ENCODE results near the gene CADPS2. TPM values are rescaled to one million over a fixed set of nuclear protein-coding genes. Genes with fewer than 3 reads are reported as not detected.

The CADPS2 gene
- total and polyA plus RNA-seq, 10 of the 15 experiments (the other 5 are each of a cell fraction or from before 2014, with no cell fraction given), result 0.05 to 7.5 (median 0.25) TPM

GRCh38 chr7:122442929-122443328 lies 443.3 kb downstream of the CADPS2 start:
- H3K4me1 ChIP-seq (ENCODE audit: control insufficient read depth, insufficient read depth, low read length), result no peaks in the 10 kb centered on the region
- CTCF ChIA-PET, result interaction anchor here (1.2 kb wide), 1 partner anchor 41 kb away, joined by 3 read pairs; no protein-coding TSS in a partner anchor
- DNase-seq (ENCODE audit: low read depth, low spot score) (no peak), ATAC-seq (no peak), FAIRE-seq (no peak)
- BruUV-seq (replicated peaks), result no TSS peak
- H3K27me3 ChIP-seq (replicated peaks in 1 of 2; ENCODE audit: control insufficient read depth in 2 of 2, insufficient read depth in 2 of 2, low read length in 1 of 2), result no peaks in the 10 kb centered on the region
- POLR2A ChIA-PET, result interaction anchor here (0.7 kb wide), 1 partner anchor 10 kb away, joined by 3 read pairs; no protein-coding TSS in a partner anchor
- TF ChIP-seq HDGF (IDR thresholded peaks at IDR 0.05) (no peak), IKZF2 (IDR thresholded peaks at IDR 0.05) (no peak), NR2C2 (IDR thresholded peaks at IDR 0.05; ENCODE audit: borderline replicate concordance, control insufficient read depth, insufficient read length, low read depth) (no peak), CREB1 (IDR thresholded peaks at IDR 0.05; ENCODE audit: low read depth) (no peak), SREBF2 (IDR thresholded peaks at IDR 0.05; ENCODE audit: low read length) (no peak)
- SMC1A ChIA-PET (ENCODE audit: uncharacterized antibody, unreplicated experiment), result no interaction called here
- intact Hi-C loops (cut with micrococcal nuclease; ENCODE audit: unreplicated experiment) (no loop called here), in situ Hi-C loops (cut with MboI) (no loop called here)
- H3K36me3 ChIP-seq (ENCODE audit: control insufficient read depth in 2 of 2, insufficient read depth in 2 of 2, low read length in 1 of 2), result no peaks in the 10 kb centered on the region
- RAD21 ChIA-PET (ENCODE audit: unreplicated experiment), result no interaction called here
- no peaks in the 10 kb centered on the region for H3K9me3 ChIP-seq (replicated peaks; ENCODE audit: control insufficient read depth, insufficient read depth, low read length)
- H3K27ac ChIP-seq (ENCODE audit: control insufficient read depth, insufficient read depth), result no peak overlapping the region
- no peak overlapping the region for H3K9ac ChIP-seq (ENCODE audit: control insufficient read depth, insufficient read depth, low read length)
- no peak overlapping the region for H3K4me2 ChIP-seq (ENCODE audit: control insufficient read depth, insufficient read depth)
- no peaks in the 10 kb centered on the region for H3K79me2 ChIP-seq (ENCODE audit: control insufficient read depth, insufficient read depth, low read length)
- H4K20me1 ChIP-seq (ENCODE audit: control insufficient read depth, insufficient read depth), result no peaks in the 10 kb centered on the region
- H2AFZ ChIP-seq (ENCODE audit: control insufficient read depth, low read depth, low read length), result no peak overlapping the region
- H3K4me3 ChIP-seq, result no peak overlapping the region
- WGBS (ENCODE audit: insufficient coverage, insufficient replicate concordance, low lambda C conversion rate, missing lambda C conversion rate), result 26% methylated on average over 2 of the region's 2 CpGs

GRCh38 chr7:122438492-122438891 lies 447.8 kb downstream of the CADPS2 start:
- Histone ChIP-seq H3K27me3 (replicated peaks in 1 of 2; ENCODE audit: control insufficient read depth in 2 of 2, insufficient read depth in 2 of 2, low read length in 1 of 2) (no peaks in the 10 kb centered on the region), H4K20me1 (ENCODE audit: control insufficient read depth, insufficient read depth) (no peaks in the 10 kb centered on the region), H3K9me3 (replicated peaks; ENCODE audit: control insufficient read depth, insufficient read depth, low read length) (no peaks in the 10 kb centered on the region), H3K4me3 (no peak overlapping the region), H3K9ac (ENCODE audit: control insufficient read depth, insufficient read depth, low read length) (no peak overlapping the region), H2AFZ (ENCODE audit: control insufficient read depth, low read depth, low read length) (no peak overlapping the region), H3K4me2 (ENCODE audit: control insufficient read depth, insufficient read depth) (no peak overlapping the region), H3K4me1 (ENCODE audit: control insufficient read depth, insufficient read depth, low read length) (no peaks in the 10 kb centered on the region), H3K79me2 (ENCODE audit: control insufficient read depth, insufficient read depth, low read length) (no peaks in the 10 kb centered on the region), H3K36me3 (ENCODE audit: control insufficient read depth in 2 of 2, insufficient read depth in 2 of 2, low read length in 1 of 2) (no peaks in the 10 kb centered on the region), H3K27ac (ENCODE audit: control insufficient read depth, insufficient read depth) (no peak overlapping the region)
- ChIA-PET POLR2A (interaction anchor here (0.6 kb wide), 1 partner anchor 23 kb away, joined by 5 read pairs; no protein-coding TSS in a partner anchor), SMC1A (ENCODE audit: uncharacterized antibody, unreplicated experiment) (interaction anchor here (1.4 kb wide), 1 partner anchor 44 kb away, joined by 4 read pairs; no protein-coding TSS in a partner anchor), CTCF (interaction anchor here (1.2 kb wide), 1 partner anchor 43 kb away, joined by 3 read pairs; no protein-coding TSS in a partner anchor), RAD21 (ENCODE audit: unreplicated experiment) (no interaction called here)
- WGBS (ENCODE audit: insufficient coverage, insufficient replicate concordance, low lambda C conversion rate, missing lambda C conversion rate), result 55% methylated on average over 1 of the region's 1 CpG
- ATAC-seq (peak; percentile 27; the same call in 1 of the 3 replicates), FAIRE-seq (no peak), DNase-seq (ENCODE audit: low read depth, low spot score) (no peak)
- BruUV-seq (replicated peaks), result no TSS peak
- in situ Hi-C loops (cut with MboI), result no loop called here
- intact Hi-C loops (cut with micrococcal nuclease; ENCODE audit: unreplicated experiment), result no loop called here
- TF ChIP-seq USF2 (IDR thresholded peaks at IDR 0.05; ENCODE audit: borderline replicate concordance, low read depth, low read length) (no peak), TAF1 (IDR thresholded peaks at IDR 0.05; ENCODE audit: borderline replicate concordance, low read depth, low read length) (no peak), NFIC (IDR thresholded peaks at IDR 0.05; ENCODE audit: low read depth, low read length) (no peak), ZBTB11 (CRISPR knock-in tag; IDR thresholded peaks at IDR 0.05) (no peak), NBN (IDR thresholded peaks at IDR 0.05) (no peak), HSF1 (IDR thresholded peaks at IDR 0.05; ENCODE audit: low read depth, low read length) (no peak)
